ENCODE measurements around the gene KDM4C.

GRCh38 chr9:7192266-7192665 lies 434.5 kb downstream of the KDM4C start:
- no peak for TF ChIP-seq ZNF644 (CRISPR knock-in tag; IDR thresholded peaks at IDR 0.05; ENCODE audit: low read depth)
- TF ChIP-seq ZNF513 (CRISPR knock-in tag; conservative IDR thresholded peaks at IDR 0.05) = no peak
- TF ChIP-seq GABPB1 (CRISPR knock-in tag; IDR thresholded peaks at IDR 0.05) = no peak
